HEK293 (cell line): ENCODE measurements around the gene MAP7.
A peak's percentile ranks its signal among the peaks of the same experiment; 100 is the strongest.
"Not testable (repeated sequence)": the region's sequence is repeated elsewhere in the genome, so short reads cannot be mapped to it uniquely, and the experiment has no call there.

Experiments
- CTCF ChIA-PET: fragments of 350-600 bp; formaldehyde crosslinking; extraction: SDS; loops from one replicate; lab custom pipeline; 2021; ENCODE audit warnings: antibody characterized with exemption; lab: Yijun Ruan, JAX
- POLR2A ChIA-PET: fragments of 300-600 bp; formaldehyde crosslinking; extraction: SDS; loops from one replicate; lab custom pipeline; 2020; ENCODE audit warnings: antibody characterized with exemption, inconsistent platforms; lab: Yijun Ruan, JAX
- H3K27ac ChIP-seq: fragments of 200-500 bp; sonication (Bioruptor generic); 2 replicates; pipeline ENCODE4 v1.5.1; 2014; ENCODE audit warnings: low read depth, low read length, control low read depth, inconsistent platforms; ENCODE audit errors: extremely low read depth
- H3K36me3 ChIP-seq, 2 experiments: fragments of 200-500 bp in 1 of 2; sonication (Bioruptor generic) in 1 of 2; 1 replicate in 1 of 2; 2 replicates in 1 of 2; pipeline ENCODE4 v1.5.1; 2014 to 2017; ENCODE audit warnings: inconsistent platforms in 2 of 2, low read length in 2 of 2; ENCODE audit not compliant: control insufficient read depth in 2 of 2, insufficient read depth in 1 of 2
- H3K4me1 ChIP-seq: fragments of 200-500 bp; sonication (Bioruptor generic); 2 replicates; pipeline ENCODE4 v1.5.1; 2014; ENCODE audit warnings: mild to moderate bottlenecking, low read length, inconsistent platforms; ENCODE audit not compliant: control insufficient read depth, insufficient read depth
- H3K4me3 ChIP-seq: 2 replicates; pipeline ENCODE4 v1.5.1; 2011; ENCODE audit warnings: low read depth, mild to moderate bottlenecking, control low read depth, low read length, moderate library complexity
- H3K9me3 ChIP-seq: fragments of 200-500 bp; sonication (Bioruptor generic); 2 replicates; pipeline ENCODE4 v1.5.1; 2014; ENCODE audit warnings: low read depth, low read length, inconsistent platforms; ENCODE audit not compliant: control insufficient read depth, insufficient read depth
- HIC1 ChIP-seq: fragments of 450-650 bp; formaldehyde crosslinking; IDR thresholded peaks from 2 replicates; pipeline ENCODE4 v1.5.1; 2016; ENCODE audit warnings: missing biosample characterization, missing genetic modification characterization
- PATZ1 ChIP-seq: fragments of 450-650 bp; formaldehyde crosslinking; IDR thresholded peaks from 2 replicates; pipeline ENCODE4 v1.5.1; 2016; ENCODE audit warnings: missing biosample characterization, missing genetic modification characterization
- ZFP69B ChIP-seq: fragments of 450-650 bp; formaldehyde crosslinking; IDR thresholded peaks from 2 replicates; pipeline ENCODE4 v1.5.1; 2016; ENCODE audit warnings: missing biosample characterization, missing genetic modification characterization
- ZIC2 ChIP-seq: fragments of 450-650 bp; formaldehyde crosslinking; IDR thresholded peaks from 2 replicates; pipeline ENCODE4 v1.5.1; 2016; ENCODE audit warnings: missing biosample characterization, missing genetic modification characterization
- ZNF146 ChIP-seq: fragments of 450-650 bp; formaldehyde crosslinking; IDR thresholded peaks from 2 replicates; pipeline ENCODE4 v1.5.1; 2016; ENCODE audit warnings: missing biosample characterization, missing genetic modification characterization
- ZNF155 ChIP-seq: fragments of 450-650 bp; formaldehyde crosslinking; IDR thresholded peaks from 2 replicates; pipeline ENCODE4 v1.5.1; 2016; ENCODE audit warnings: missing biosample characterization, missing genetic modification characterization
- ZNF19 ChIP-seq: fragments of 450-650 bp; formaldehyde crosslinking; IDR thresholded peaks from 2 replicates; pipeline ENCODE4; 2016; ENCODE audit warnings: missing biosample characterization, missing genetic modification characterization, low read depth
- ZNF23 ChIP-seq: fragments of 450-650 bp; formaldehyde crosslinking; IDR thresholded peaks from 2 replicates; pipeline ENCODE4 v1.5.1; 2016; ENCODE audit warnings: missing biosample characterization, missing genetic modification characterization, borderline replicate concordance
- ZNF24 ChIP-seq: fragments of 450-650 bp; formaldehyde crosslinking; IDR thresholded peaks from 2 replicates; pipeline ENCODE4 v1.5.1; 2016; ENCODE audit warnings: missing biosample characterization, missing genetic modification characterization
- ZNF274 ChIP-seq, 2 experiments: fragments of 200-500 bp in 1 of 2; fragments of 450-650 bp in 1 of 2; sonication (Bioruptor generic) in 1 of 2; formaldehyde crosslinking in 1 of 2; IDR thresholded peaks; 2 replicates each; pipeline versions ENCODE4 v1.5.1 to v1.6.1; 2014 to 2016; ENCODE audit warnings: borderline replicate concordance in 1 of 2, inconsistent platforms in 1 of 2, low read length in 1 of 2, missing biosample characterization in 1 of 2, missing genetic modification characterization in 1 of 2
- ZNF311 ChIP-seq: fragments of 450-650 bp; formaldehyde crosslinking; IDR thresholded peaks from 2 replicates; pipeline ENCODE4 v1.5.1; 2017; ENCODE audit warnings: missing biosample characterization, missing genetic modification characterization, borderline replicate concordance
- ZNF433 ChIP-seq: fragments of 450-650 bp; formaldehyde crosslinking; IDR thresholded peaks from 2 replicates; pipeline ENCODE4 v1.5.1; 2016; ENCODE audit warnings: missing biosample characterization, missing genetic modification characterization, low read depth
- ZNF514 ChIP-seq: fragments of 450-650 bp; formaldehyde crosslinking; IDR thresholded peaks from 2 replicates; pipeline ENCODE4 v1.5.1; 2016; ENCODE audit warnings: missing biosample characterization, missing genetic modification characterization
- ZNF580 ChIP-seq: fragments of 450-650 bp; formaldehyde crosslinking; IDR thresholded peaks from 2 replicates; pipeline ENCODE4 v1.5.1; 2016; ENCODE audit warnings: missing biosample characterization, missing genetic modification characterization
- ZNF629 ChIP-seq: fragments of 450-650 bp; formaldehyde crosslinking; IDR thresholded peaks from 2 replicates; pipeline ENCODE4 v1.5.1; 2017; ENCODE audit warnings: missing biosample characterization, missing genetic modification characterization
- ZNF792 ChIP-seq: fragments of 450-650 bp; formaldehyde crosslinking; IDR thresholded peaks from 2 replicates; pipeline ENCODE4 v1.5.1; 2016; ENCODE audit warnings: missing biosample characterization, missing genetic modification characterization
- ZNF837 ChIP-seq: fragments of 450-650 bp; formaldehyde crosslinking; IDR thresholded peaks from 2 replicates; pipeline ENCODE4 v1.5.1; 2016; ENCODE audit warnings: missing biosample characterization, missing genetic modification characterization
- TF ChIP-seq, protein P1 (sequence below): fragments of 450-650 bp; formaldehyde crosslinking; conservative IDR thresholded peaks from 2 replicates; pipeline ENCODE4 v1.5.1; 2016; ENCODE audit warnings: low read depth, missing biosample characterization, missing genetic modification characterization

Gene MAP7

GRCh38 chr6:136396908-136397307, 153.3 kb downstream of the MAP7 start (continued):
- TF ChIP-seq PATZ1 (tag by site-specific recombination): no peak
- no peak for TF ChIP-seq ZNF433 (tag by site-specific recombination)
- TF ChIP-seq ZNF837 (tag by site-specific recombination): no peak

DNA sequence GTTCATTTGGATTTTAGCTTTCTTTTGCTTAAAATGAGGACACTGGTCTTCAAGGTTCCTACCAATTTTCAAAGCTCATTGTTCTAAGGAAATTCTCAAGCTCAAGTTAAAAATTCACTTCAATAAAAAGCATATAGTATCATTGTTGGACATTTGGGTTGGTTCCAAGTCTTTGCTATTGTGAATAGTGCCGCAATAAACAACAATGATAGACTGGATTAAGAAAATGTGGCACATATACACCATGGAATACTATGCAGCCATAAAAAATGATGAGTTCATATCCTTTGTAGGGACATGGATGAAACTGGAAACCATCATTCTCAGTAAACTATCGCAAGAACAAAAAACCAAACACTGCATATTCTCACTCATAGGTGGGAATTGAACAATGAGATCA, 159.3 kb downstream of the MAP7 start:
- H3K27ac ChIP-seq, POLR2A ChIA-PET, H3K9me3 ChIP-seq, CTCF ChIA-PET, H3K36me3 ChIP-seq, H3K4me1 ChIP-seq, H3K4me3 ChIP-seq: not testable (repeated sequence)
- 0 out of 2 replicates have a peak, but pooled peaks have one; percentile 53 for TF ChIP-seq ZNF580 (tag by site-specific recombination)
- peak; percentile 93 for TF ChIP-seq ZNF146

DNA sequence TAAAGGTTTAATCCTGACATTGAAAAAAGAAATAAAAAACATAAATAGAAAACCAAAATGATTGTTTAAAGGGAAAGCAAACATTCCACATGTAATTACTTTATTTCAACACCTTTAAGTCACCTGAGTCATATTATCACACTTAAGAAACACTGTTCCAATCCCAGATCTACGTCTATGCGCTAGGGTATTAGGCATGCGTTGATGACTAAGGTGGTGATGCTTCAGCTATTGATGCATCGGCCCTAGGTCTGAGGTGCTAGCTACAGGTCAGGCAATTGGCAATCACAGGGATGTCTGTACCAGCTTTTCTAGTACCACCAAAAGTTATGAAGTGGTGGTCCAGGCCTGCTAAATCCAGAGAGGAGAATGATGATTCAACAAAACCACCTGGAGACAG, 162.9 kb downstream of the MAP7 start:
- ChIA-PET CTCF (interaction anchor here (2.2 kb wide), 1 partner anchor 160 kb away, joined by 5 read pairs; no protein-coding TSS in a partner anchor), POLR2A (no interaction called here)
- TF ChIP-seq ZNF792 (tag by site-specific recombination) (no peak), HIC1 (no peak), ZNF24 (tag by site-specific recombination) (no peak), ZIC2 (tag by site-specific recombination) (no peak), ZNF837 (tag by site-specific recombination) (no peak), ZFP69B (tag by site-specific recombination) (no peak), ZNF274 (IDR thresholded peaks at IDR 0.05; ENCODE audit: low read length) (no peak), ZNF274 (tag by site-specific recombination; IDR thresholded peaks at IDR 0.05; ENCODE audit: borderline replicate concordance) (no peak), ZNF311 (tag by site-specific recombination) (no peak), ZNF514 (tag by site-specific recombination) (no peak), ZNF19 (tag by site-specific recombination) (no peak), ZNF155 (tag by site-specific recombination) (no peak), ZNF23 (tag by site-specific recombination) (no peak), ZNF629 (tag by site-specific recombination) (no peak)
- TF ChIP-seq, protein P1, sequence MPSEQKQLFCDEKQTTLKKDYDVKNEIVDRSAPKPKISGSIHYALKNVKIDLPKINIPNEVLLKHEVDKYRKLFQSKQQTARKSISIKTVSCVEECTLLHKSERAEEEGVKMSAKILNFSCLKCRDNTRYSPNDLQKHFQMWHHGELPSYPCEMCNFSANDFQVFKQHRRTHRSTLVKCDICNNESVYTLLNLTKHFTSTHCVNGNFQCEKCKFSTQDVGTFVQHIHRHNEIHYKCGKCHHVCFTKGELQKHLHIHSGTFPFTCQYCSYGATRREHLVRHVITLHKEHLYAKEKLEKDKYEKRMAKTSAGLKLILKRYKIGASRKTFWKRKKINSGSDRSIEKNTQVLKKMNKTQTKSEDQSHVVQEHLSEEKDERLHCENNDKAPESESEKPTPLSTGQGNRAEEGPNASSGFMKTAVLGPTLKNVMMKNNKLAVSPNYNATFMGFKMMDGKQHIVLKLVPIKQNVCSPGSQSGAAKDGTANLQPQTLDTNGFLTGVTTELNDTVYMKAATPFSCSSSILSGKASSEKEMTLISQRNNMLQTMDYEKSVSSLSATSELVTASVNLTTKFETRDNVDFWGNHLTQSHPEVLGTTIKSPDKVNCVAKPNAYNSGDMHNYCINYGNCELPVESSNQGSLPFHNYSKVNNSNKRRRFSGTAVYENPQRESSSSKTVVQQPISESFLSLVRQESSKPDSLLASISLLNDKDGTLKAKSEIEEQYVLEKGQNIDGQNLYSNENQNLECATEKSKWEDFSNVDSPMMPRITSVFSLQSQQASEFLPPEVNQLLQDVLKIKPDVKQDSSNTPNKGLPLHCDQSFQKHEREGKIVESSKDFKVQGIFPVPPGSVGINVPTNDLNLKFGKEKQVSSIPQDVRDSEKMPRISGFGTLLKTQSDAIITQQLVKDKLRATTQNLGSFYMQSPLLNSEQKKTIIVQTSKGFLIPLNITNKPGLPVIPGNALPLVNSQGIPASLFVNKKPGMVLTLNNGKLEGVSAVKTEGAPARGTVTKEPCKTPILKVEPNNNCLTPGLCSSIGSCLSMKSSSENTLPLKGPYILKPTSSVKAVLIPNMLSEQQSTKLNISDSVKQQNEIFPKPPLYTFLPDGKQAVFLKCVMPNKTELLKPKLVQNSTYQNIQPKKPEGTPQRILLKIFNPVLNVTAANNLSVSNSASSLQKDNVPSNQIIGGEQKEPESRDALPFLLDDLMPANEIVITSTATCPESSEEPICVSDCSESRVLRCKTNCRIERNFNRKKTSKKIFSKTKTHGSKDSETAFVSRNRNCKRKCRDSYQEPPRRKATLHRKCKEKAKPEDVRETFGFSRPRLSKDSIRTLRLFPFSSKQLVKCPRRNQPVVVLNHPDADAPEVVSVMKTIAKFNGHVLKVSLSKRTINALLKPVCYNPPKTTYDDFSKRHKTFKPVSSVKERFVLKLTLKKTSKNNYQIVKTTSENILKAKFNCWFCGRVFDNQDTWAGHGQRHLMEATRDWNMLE (tag by site-specific recombination): no peak

More for the DNA sequence above, 162.9 kb downstream of the MAP7 start:
- H3K27ac ChIP-seq: no peak overlapping the region
- no peaks in the 10 kb centered on the region for H3K4me1 ChIP-seq
- no peaks in the 10 kb centered on the region for H3K9me3 ChIP-seq
- peaks cover 3 to 4% of the 10 kb centered on the region in 2 experiments; a peak in 2 of 3 replicates for H3K36me3 ChIP-seq
- H3K4me3 ChIP-seq: no peak overlapping the region
